Neural cell (in vitro differentiated cells): ENCODE results near the gene GLIS2. TPM values are rescaled to one million over a fixed set of nuclear protein-coding genes. Genes with fewer than 3 reads are reported as not detected.

Experiments
- H2AFZ ChIP-seq: fragments of 200-600, 300-800 bp; sonication (generic), shearing (Covaris generic); 2 replicates; pipeline ENCODE4 v1.6.0; 2014; ENCODE audit warnings: low read depth, mild to moderate bottlenecking, antibody characterized with exemption, low read length, moderate library complexity
- H3F3A ChIP-seq: fragments of 200-600 bp; shearing (Covaris generic); 2 replicates; pipeline ENCODE4 v1.6.1; 2016; ENCODE audit warnings: mild to moderate bottlenecking, moderate library complexity, mixed read lengths, antibody characterized with exemption, low read length; ENCODE audit not compliant: insufficient read depth, poor library complexity, severe bottlenecking
- H3K27ac ChIP-seq: fragments of 200-600, 300-800 bp; sonication (generic), shearing (Covaris generic); 2 replicates; pipeline ENCODE4 v1.5.1; 2014; ENCODE audit warnings: mild to moderate bottlenecking, low read length, moderate library complexity
- H3K27me3 ChIP-seq: fragments of 300-800, 200-600 bp; sonication (generic), shearing (Covaris generic); 2 replicates; pipeline ENCODE4 v1.6.0; 2014; ENCODE audit warnings: mild to moderate bottlenecking, low read depth, low read length, moderate library complexity; ENCODE audit not compliant: insufficient read depth
- H3K36me3 ChIP-seq: fragments of 300-800, 200-600 bp; sonication (generic), shearing (Covaris generic); 2 replicates; pipeline ENCODE4 v1.5.1; 2014; ENCODE audit warnings: mild to moderate bottlenecking, antibody characterized with exemption, low read length, moderate library complexity; ENCODE audit not compliant: insufficient read depth
- H3K4me2 ChIP-seq: fragments of 300-800, 200-600 bp; sonication (generic), shearing (Covaris generic); 2 replicates; pipeline ENCODE4 v1.6.0; 2014; ENCODE audit warnings: mild to moderate bottlenecking, low read length
- H3K4me3 ChIP-seq: fragments of 300-800, 200-600 bp; sonication (generic), shearing (Covaris generic); 2 replicates; pipeline ENCODE4 v1.5.1; 2014; ENCODE audit warnings: mild to moderate bottlenecking, low read length, moderate library complexity
- H3K79me2 ChIP-seq: fragments of 200-600 bp; shearing (Covaris generic); replicated peaks from 2 replicates; pipeline ENCODE4 v1.6.0; 2014; ENCODE audit warnings: mild to moderate bottlenecking, low read length, moderate library complexity; ENCODE audit not compliant: insufficient read depth
- H3K9ac ChIP-seq: fragments of 300-800, 200-600 bp; sonication (generic), shearing (Covaris generic); 2 replicates; pipeline ENCODE4 v1.6.1; 2016; ENCODE audit warnings: mild to moderate bottlenecking, low read length, mixed read lengths
- H3K9me2 ChIP-seq: fragments of 200-600 bp; shearing (Covaris generic); 2 replicates; pipeline ENCODE4 v1.6.1; 2016; ENCODE audit warnings: mild to moderate bottlenecking, low read length, mixed read lengths; ENCODE audit not compliant: insufficient read depth
- H3K9me3 ChIP-seq: fragments of 200-600, 300-800 bp; sonication (generic), shearing (Covaris generic); 2 replicates; pipeline ENCODE4 v1.6.1; 2016; ENCODE audit warnings: mild to moderate bottlenecking, mixed run types, low read length, moderate library complexity, mixed read lengths
- H4K20me1 ChIP-seq: fragments of 200-600 bp; shearing (Covaris generic); 2 replicates; pipeline ENCODE4 v1.6.1; 2016; ENCODE audit warnings: mild to moderate bottlenecking, mixed run types; ENCODE audit not compliant: insufficient read depth
- CTCF ChIP-seq: fragments of 450-650 bp; IDR thresholded peaks from 2 replicates; pipeline ENCODE4 v1.5.1; 2014; ENCODE audit warnings: antibody characterized with exemption, mild to moderate bottlenecking, moderate library complexity; ENCODE audit not compliant: poor library complexity, severe bottlenecking
- EP300 ChIP-seq: fragments of 450-650 bp; conservative IDR thresholded peaks from 2 replicates; pipeline ENCODE4 v1.6.1; 2014; ENCODE audit warnings: antibody characterized with exemption, mild to moderate bottlenecking, moderate library complexity; ENCODE audit not compliant: poor library complexity, severe bottlenecking
- EZH2 ChIP-seq: fragments of 200-600, 300-800 bp; shearing (Covaris generic), sonication (generic); IDR thresholded peaks from 2 replicates; pipeline ENCODE4 v1.6.1; 2014; ENCODE audit warnings: antibody characterized with exemption, low read length, borderline replicate concordance, mild to moderate bottlenecking; ENCODE audit not compliant: insufficient read depth, poor library complexity, severe bottlenecking
- MXI1 ChIP-seq: fragments of 450-650 bp; conservative IDR thresholded peaks from 2 replicates; pipeline ENCODE4 v1.6.1; 2014; ENCODE audit warnings: antibody characterized with exemption, mild to moderate bottlenecking; ENCODE audit not compliant: poor library complexity, severe bottlenecking
- POLR2AphosphoS5 ChIP-seq: IDR thresholded peaks from 2 replicates; pipeline ENCODE4 v1.6.1; 2012
- RAD21 ChIP-seq: fragments of 450-650 bp; conservative IDR thresholded peaks from 2 replicates; pipeline ENCODE4 v1.6.1; 2014; ENCODE audit warnings: antibody characterized with exemption, mild to moderate bottlenecking, moderate library complexity
- REST ChIP-seq: IDR thresholded peaks from 2 replicates; pipeline ENCODE4 v1.6.1; 2012; ENCODE audit warnings: borderline replicate concordance
- SMC3 ChIP-seq: fragments of 450-650 bp; conservative IDR thresholded peaks from 2 replicates; pipeline ENCODE4 v1.6.1; 2014; ENCODE audit warnings: antibody characterized with exemption, mild to moderate bottlenecking, moderate library complexity; ENCODE audit not compliant: poor library complexity
- TAF1 ChIP-seq: IDR thresholded peaks from 2 replicates; pipeline ENCODE4 v1.6.1; 2012; ENCODE audit warnings: low read depth
- polyA plus RNA-seq: library from polyadenylated mRNA; depleted of rRNA; stranded (reverse); fragments of >200 nt; gene quantifications from 2 replicates; pipeline ENCODE4 v1.2.3, GENCODE V29; 2014

GLIS2 gene
- polyA plus RNA-seq, 1 donor from 2014 or later = 2.6 TPM

- H3K9me3 ChIP-seq = no peaks in the 10 kb centered on the region
- H3K27ac ChIP-seq = no peak overlapping the region
- no peak overlapping the region for H3K4me3 ChIP-seq
- no peak overlapping the region for H3K9ac ChIP-seq
- H3K4me2 ChIP-seq = no peak overlapping the region
- no peaks in the 10 kb centered on the region for H3F3A ChIP-seq
- no peaks in the 10 kb centered on the region for H3K79me2 ChIP-seq
- no peaks in the 10 kb centered on the region for H3K9me2 ChIP-seq
- no peak overlapping the region for H2AFZ ChIP-seq
- no peaks in the 10 kb centered on the region for H4K20me1 ChIP-seq
- no peaks in the 10 kb centered on the region for H3K27me3 ChIP-seq
- no peaks in the 10 kb centered on the region for H3K36me3 ChIP-seq
- TF ChIP-seq RAD21 (no peak), POLR2AphosphoS5 (no peak), SMC3 (no peak), CTCF (no peak), REST (no peak), EZH2 (no peak), TAF1 (no peak), EP300 (no peak), MXI1 (no peak)
These were observed 32.4 kb upstream of the GLIS2 start for GRCh38 chr16:4283441-4283840.

GRCh38 chr16:4283939-4284338 lies 31.9 kb upstream of the GLIS2 start:
- H2AFZ ChIP-seq = no peak overlapping the region
- no peak overlapping the region for H3K4me2 ChIP-seq
- H3K27me3 ChIP-seq = no peaks in the 10 kb centered on the region
- no peaks in the 10 kb centered on the region for H4K20me1 ChIP-seq
- no peaks in the 10 kb centered on the region for H3K9me3 ChIP-seq
- H3K9me2 ChIP-seq = no peaks in the 10 kb centered on the region
- H3K79me2 ChIP-seq = no peaks in the 10 kb centered on the region
- no peak overlapping the region for H3K4me3 ChIP-seq
- H3K27ac ChIP-seq = no peak overlapping the region
- H3F3A ChIP-seq = no peaks in the 10 kb centered on the region
- H3K9ac ChIP-seq = no peak overlapping the region
- H3K36me3 ChIP-seq = no peaks in the 10 kb centered on the region
- TF ChIP-seq SMC3 (no peak), POLR2AphosphoS5 (no peak), CTCF (no peak), EZH2 (no peak), EP300 (no peak), TAF1 (no peak), RAD21 (no peak), MXI1 (no peak), REST (no peak)
